Measurements from ENCODE around the gene CASK.
"Not testable (repeated sequence)": the region's sequence is repeated elsewhere in the genome, so short reads cannot be mapped to it uniquely, and the experiment has no call there.

CASK gene

GRCh38 chrX:41664375-41664901, 258.9 kb downstream of the CASK start:
- FAIRE-seq (no peak), DNase-seq (ENCODE audit: insufficient read length, low spot score) (no peak)
- TF ChIP-seq, protein P1, sequence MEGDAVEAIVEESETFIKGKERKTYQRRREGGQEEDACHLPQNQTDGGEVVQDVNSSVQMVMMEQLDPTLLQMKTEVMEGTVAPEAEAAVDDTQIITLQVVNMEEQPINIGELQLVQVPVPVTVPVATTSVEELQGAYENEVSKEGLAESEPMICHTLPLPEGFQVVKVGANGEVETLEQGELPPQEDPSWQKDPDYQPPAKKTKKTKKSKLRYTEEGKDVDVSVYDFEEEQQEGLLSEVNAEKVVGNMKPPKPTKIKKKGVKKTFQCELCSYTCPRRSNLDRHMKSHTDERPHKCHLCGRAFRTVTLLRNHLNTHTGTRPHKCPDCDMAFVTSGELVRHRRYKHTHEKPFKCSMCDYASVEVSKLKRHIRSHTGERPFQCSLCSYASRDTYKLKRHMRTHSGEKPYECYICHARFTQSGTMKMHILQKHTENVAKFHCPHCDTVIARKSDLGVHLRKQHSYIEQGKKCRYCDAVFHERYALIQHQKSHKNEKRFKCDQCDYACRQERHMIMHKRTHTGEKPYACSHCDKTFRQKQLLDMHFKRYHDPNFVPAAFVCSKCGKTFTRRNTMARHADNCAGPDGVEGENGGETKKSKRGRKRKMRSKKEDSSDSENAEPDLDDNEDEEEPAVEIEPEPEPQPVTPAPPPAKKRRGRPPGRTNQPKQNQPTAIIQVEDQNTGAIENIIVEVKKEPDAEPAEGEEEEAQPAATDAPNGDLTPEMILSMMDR (IDR thresholded peaks at IDR 0.05; ENCODE audit: insufficient read depth, missing control alignments): no peak

- TF ChIP-seq, protein P1 (IDR thresholded peaks at IDR 0.05; ENCODE audit: insufficient read depth, missing control alignments): no peak
- DNase-seq (ENCODE audit: insufficient read length, low spot score): no peak
- FAIRE-seq: peak; percentile 81
Observed at GRCh38 chrX:41661366-41662095, 261.8 kb downstream of the CASK start.

- DNase-seq (ENCODE audit: insufficient read length, low spot score) (no peak), FAIRE-seq (no peak)
- TF ChIP-seq, protein P1 (IDR thresholded peaks at IDR 0.05; ENCODE audit: insufficient read depth, missing control alignments): no peak
Observed at GRCh38 chrX:41655631-41656030, 267.7 kb downstream of the CASK start.

- TF ChIP-seq, protein P1 (IDR thresholded peaks at IDR 0.05; ENCODE audit: insufficient read depth, missing control alignments): no peak
- DNase-seq (ENCODE audit: insufficient read length, low spot score) (no peak), FAIRE-seq (no peak)
Observed at GRCh38 chrX:41655101-41655500, 268.3 kb downstream of the CASK start.

DNA sequence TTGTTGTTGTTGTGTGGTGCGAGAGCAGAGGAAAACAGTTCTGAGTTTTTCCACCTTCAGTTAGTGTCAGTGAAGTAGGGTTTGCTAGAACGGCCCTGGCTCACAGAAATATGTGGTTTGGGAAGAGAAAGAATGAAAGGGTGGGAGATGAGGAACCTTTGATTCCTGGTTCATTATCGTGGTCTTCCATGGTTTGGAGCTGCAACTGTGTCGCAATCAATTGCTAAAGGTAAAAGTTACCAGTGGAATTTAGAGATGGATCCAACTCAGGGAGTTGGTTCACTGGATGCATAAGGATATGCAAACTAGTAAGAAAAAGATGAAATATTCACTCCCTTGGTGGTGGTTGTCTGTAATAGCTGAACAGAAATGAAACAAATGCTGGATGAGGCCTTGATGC, 270.2 kb downstream of the CASK start:
- TF ChIP-seq, protein P1 (IDR thresholded peaks at IDR 0.05; ENCODE audit: insufficient read depth, missing control alignments): no peak
- no peak for DNase-seq (ENCODE audit: insufficient read length, low spot score)
- FAIRE-seq: no peak

- DNase-seq (ENCODE audit: insufficient read length, low spot score); FAIRE-seq: not testable (repeated sequence)
Observed at GRCh38 chrX:41646201-41646600, 277.2 kb downstream of the CASK start.

DNA sequence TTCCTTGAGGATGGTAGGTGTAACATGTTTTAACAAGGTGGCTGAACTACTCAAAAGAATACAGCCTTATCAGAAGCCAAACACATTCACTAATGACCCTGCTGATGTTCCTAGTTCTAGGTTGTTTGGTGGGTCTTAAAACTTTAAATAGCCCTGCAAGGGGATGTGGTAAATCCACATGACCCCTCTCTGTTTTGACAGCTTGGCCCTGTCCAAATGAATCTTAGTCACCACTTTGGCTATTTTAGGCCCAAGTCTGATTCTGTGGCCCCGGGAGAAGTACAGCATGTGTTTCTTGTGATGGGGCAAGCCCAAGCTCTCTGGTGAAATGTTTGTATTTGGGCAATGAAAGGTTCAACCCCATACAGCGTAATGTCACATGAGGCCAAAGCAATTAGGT, 289.1 kb downstream of the CASK start:
- FAIRE-seq (no peak), DNase-seq (ENCODE audit: insufficient read length, low spot score) (no peak)
- TF ChIP-seq, protein P1 (IDR thresholded peaks at IDR 0.05; ENCODE audit: insufficient read depth, missing control alignments): no peak
